Neutrophil (primary cell): ENCODE data around the gene MYEOV.

ENCODE experiments used
- H3K27ac ChIP-seq: fragments of 200-600 bp; sonication (generic); 2 replicates; pipeline ENCODE4 v1.5.1; 2016; ENCODE audit warnings: mild to moderate bottlenecking, moderate library complexity
- H3K27me3 ChIP-seq: fragments of 200-600 bp; sonication (generic); 2 replicates; pipeline ENCODE4 v1.6.0; 2016; ENCODE audit warnings: mild to moderate bottlenecking
- H3K36me3 ChIP-seq: fragments of 200-600 bp; sonication (generic); 2 replicates; pipeline ENCODE4 v1.5.1; 2017
- H3K4me1 ChIP-seq, 2 experiments: fragments of 200-600 bp in 1 of 2; sonication (generic) in 1 of 2; 1 replicate in 1 of 2; 2 replicates in 1 of 2; pipeline versions ENCODE4 v1.5.1 to v1.6.1; 2013 to 2016; ENCODE audit warnings: low read depth in 1 of 2, low read length in 1 of 2, mild to moderate bottlenecking in 1 of 2, moderate library complexity in 1 of 2; ENCODE audit not compliant: control insufficient read depth in 1 of 2, insufficient read depth in 1 of 2
- H3K4me3 ChIP-seq, 2 experiments: fragments of 200-600 bp in 1 of 2; sonication (generic) in 1 of 2; 1 replicate in 1 of 2; 2 replicates in 1 of 2; pipeline ENCODE4 v1.5.1; 2013 to 2016; ENCODE audit warnings: low read depth in 1 of 2, low read length in 1 of 2, mild to moderate bottlenecking in 1 of 2, moderate library complexity in 1 of 2
- H3K9me3 ChIP-seq: fragments of 200-600 bp; sonication (generic); 2 replicates; pipeline ENCODE4 v1.5.1; 2016
- CTCF ChIP-seq: fragments of 200-600 bp; sonication (generic); IDR thresholded peaks from 2 replicates; pipeline ENCODE4 v1.5.1; 2016; ENCODE audit warnings: antibody characterized with exemption

Gene MYEOV

DNA sequence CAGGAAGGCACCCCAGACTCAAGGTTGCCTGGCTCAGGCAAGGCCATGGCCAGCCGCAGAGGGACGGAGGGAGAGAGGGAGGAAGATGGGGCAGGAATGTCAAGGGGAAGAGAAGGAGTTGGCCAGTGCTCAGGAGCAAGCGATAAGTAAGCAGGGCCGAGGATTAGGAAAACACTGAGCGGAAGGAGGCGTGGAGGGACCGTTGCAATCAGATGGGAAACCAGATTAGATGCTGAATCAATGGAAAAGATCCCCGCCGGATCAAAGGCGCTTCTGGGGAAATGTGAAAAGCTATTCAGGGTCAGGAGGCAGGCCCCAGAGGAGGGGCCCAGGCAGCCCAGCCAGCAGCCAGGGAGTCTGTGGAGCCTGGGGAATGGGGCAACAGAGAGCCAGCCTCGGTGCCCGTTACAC is 26.6 kb upstream of the MYEOV start:
- TF ChIP-seq CTCF = no peak
- Histone ChIP-seq H3K27ac (no peak overlapping the region), H3K9me3 (no peaks in the 10 kb centered on the region), H3K4me1 (no peaks in the 10 kb centered on the region), H3K36me3 (no peaks in the 10 kb centered on the region), H3K4me3 (no peak overlapping the region), H3K27me3 (no peaks in the 10 kb centered on the region)

DNA sequence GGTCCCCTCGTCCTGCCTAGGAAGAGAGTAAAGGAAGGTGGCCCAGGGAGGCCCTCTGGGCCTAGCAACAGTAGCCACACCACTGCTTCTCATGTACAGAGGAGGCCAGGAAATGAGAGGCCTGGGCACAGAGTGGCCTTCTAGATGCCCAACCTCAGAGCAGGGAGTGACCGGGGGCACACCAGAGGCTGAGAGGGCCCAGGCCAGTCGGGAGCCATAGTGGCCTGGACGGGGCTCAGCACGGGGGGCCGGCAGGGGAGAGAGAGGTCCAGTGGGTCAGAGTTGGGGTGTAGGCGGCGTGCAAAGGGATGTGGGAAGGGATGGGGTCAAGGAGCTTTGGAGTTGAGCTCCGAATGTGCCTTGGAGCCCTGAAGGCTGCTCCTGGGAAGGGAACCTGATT is 25.0 kb upstream of the MYEOV start:
- no peaks in the 10 kb centered on the region for H3K4me1 ChIP-seq
- no peak for TF ChIP-seq CTCF

DNA sequence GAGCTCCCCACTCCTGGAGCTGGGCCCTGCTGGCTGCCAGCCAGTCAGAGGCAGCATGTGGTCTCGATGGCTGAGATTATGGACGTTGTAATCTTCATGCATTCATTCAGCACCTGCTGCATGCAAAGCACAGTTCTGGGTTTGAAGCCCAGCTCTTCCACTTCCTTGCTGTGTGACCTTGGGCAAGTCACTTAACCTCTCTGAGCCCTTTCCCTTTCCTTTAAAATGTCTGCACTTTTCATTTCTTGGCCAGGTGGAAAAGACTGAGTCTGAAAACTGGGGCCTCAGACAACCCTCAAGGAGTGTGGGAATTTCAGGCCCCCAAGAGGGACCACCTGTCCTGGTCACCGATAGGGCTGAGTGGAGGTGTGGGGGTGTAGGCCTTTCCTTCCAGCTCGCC is 24.6 kb upstream of the MYEOV start:
- H3K27me3 ChIP-seq = no peaks in the 10 kb centered on the region
- no peak for TF ChIP-seq CTCF
- no peaks in the 10 kb centered on the region for H3K36me3 ChIP-seq
- no peaks in the 10 kb centered on the region for H3K9me3 ChIP-seq
- H3K4me1 ChIP-seq = no peaks in the 10 kb centered on the region
- no peak overlapping the region for H3K27ac ChIP-seq
- H3K4me3 ChIP-seq = no peak overlapping the region

More for the DNA sequence above, 25.0 kb upstream of the MYEOV start:
- H3K4me3 ChIP-seq = no peak overlapping the region
- no peak overlapping the region for H3K27ac ChIP-seq
- H3K27me3 ChIP-seq = no peaks in the 10 kb centered on the region
- H3K36me3 ChIP-seq = no peaks in the 10 kb centered on the region
- H3K9me3 ChIP-seq = no peaks in the 10 kb centered on the region

GRCh38 chr11:69269926-69270697 is 23.8 kb upstream of the MYEOV start:
- TF ChIP-seq CTCF = no peak
- no peaks in the 10 kb centered on the region for H3K36me3 ChIP-seq
- H3K4me1 ChIP-seq = no peaks in the 10 kb centered on the region
- H3K27me3 ChIP-seq = no peaks in the 10 kb centered on the region
- no peak overlapping the region for H3K4me3 ChIP-seq
- H3K9me3 ChIP-seq = no peaks in the 10 kb centered on the region
- H3K27ac ChIP-seq = no peak overlapping the region

DNA sequence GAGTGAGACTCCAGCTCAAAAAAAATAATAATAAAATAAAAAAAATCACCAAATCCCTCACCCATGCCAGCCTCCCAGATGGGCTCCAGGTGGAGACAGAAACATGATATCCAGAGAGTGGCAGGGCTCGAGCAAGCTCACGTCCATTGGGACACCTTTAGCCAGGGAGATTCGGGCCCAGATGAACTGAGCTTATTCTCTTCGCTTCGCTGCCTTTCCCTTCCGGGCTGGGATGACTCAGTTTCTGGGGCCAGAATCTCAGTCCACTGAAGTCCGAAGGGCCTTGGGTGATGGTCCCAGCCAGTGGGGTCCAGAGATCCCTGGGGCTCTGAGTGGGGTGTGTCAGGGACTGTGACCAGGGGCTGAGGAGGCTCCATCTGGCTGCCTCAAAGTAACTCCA is 23.0 kb upstream of the MYEOV start:
- Histone ChIP-seq H3K9me3 (no peaks in the 10 kb centered on the region), H3K27ac (no peak overlapping the region), H3K4me3 (no peak overlapping the region), H3K36me3 (no peaks in the 10 kb centered on the region), H3K4me1 (no peaks in the 10 kb centered on the region), H3K27me3 (no peaks in the 10 kb centered on the region)
- no peak for TF ChIP-seq CTCF
